ENCODE results near the gene CTSE. TPM values are rescaled to one million over a fixed set of nuclear protein-coding genes. Genes with fewer than 3 reads are reported as not detected.

Gene CTSE
- total and polyA plus RNA-seq, 9 of the 15 experiments (the other 6 are each of a cell fraction or from before 2014, with no cell fraction given) = 0.04 to 0.18 (median 0.09) TPM; not detected in 4

DNA sequence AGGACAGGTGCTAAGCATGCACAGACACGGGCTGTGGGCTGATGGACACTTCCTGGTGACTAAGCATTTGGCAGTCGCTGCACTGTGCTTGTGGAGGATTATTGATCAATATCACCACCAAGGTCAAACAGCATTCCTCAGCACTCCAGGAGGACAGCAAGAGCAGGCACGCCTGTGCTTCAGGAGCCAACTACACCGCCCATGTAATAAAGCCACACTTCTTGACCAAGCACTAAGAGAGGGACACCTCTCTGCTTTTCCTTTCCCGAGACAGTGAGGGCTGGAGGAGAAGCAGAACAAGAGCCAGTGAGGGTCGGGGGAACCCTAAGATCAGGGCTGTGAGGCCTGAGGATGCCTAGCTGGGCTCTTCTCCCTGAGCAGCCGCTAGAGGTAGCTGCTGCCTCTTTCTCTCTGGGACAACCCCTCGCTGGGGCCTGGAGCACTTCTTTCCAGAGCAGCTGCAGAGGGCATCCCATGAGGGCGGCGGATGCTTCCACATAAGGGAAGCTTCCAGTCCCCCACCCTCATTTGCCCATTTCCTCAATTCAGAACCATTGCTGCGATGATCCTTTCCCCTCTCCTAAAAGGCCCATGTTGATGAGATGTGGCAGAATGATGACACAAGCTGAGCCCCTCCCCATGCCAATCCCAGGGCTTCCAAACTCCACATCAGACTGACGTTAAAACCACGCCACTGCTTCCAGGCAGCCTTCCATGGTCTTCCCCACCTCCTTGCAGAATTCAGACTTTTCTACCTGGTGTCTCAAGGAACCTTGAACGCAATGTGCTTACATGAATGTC lies 39.6 kb downstream of the CTSE start (continued):
- TF ChIP-seq, protein P1, sequence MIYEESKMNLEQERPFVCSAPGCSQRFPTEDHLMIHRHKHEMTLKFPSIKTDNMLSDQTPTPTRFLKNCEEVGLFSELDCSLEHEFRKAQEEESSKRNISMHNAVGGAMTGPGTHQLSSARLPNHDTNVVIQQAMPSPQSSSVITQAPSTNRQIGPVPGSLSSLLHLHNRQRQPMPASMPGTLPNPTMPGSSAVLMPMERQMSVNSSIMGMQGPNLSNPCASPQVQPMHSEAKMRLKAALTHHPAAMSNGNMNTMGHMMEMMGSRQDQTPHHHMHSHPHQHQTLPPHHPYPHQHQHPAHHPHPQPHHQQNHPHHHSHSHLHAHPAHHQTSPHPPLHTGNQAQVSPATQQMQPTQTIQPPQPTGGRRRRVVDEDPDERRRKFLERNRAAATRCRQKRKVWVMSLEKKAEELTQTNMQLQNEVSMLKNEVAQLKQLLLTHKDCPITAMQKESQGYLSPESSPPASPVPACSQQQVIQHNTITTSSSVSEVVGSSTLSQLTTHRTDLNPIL (CRISPR knock-in tag; IDR thresholded peaks at IDR 0.05) = no peak
- TF ChIP-seq ILF3 (IDR thresholded peaks at IDR 0.05; ENCODE audit: borderline replicate concordance) (no peak), RB1 (IDR thresholded peaks at IDR 0.05; ENCODE audit: low read depth) (0 out of 2 replicates have a peak, but pooled peaks have one; percentile 19), KLF16 (IDR thresholded peaks at IDR 0.05) (peak; percentile 52), POLR2AphosphoS2 (IDR thresholded peaks at IDR 0.05; ENCODE audit: low read length) (no peak), MTA1 (IDR thresholded peaks at IDR 0.05; ENCODE audit: borderline replicate concordance) (no peak), ZNF3 (CRISPR knock-in tag; IDR thresholded peaks at IDR 0.05) (no peak), ZKSCAN8 (CRISPR knock-in tag; IDR thresholded peaks at IDR 0.05) (no peak), ESRRA (IDR thresholded peaks at IDR 0.05; ENCODE audit: borderline replicate concordance, low read depth) (peak; percentile 78)
- TF ChIP-seq, protein P2, sequence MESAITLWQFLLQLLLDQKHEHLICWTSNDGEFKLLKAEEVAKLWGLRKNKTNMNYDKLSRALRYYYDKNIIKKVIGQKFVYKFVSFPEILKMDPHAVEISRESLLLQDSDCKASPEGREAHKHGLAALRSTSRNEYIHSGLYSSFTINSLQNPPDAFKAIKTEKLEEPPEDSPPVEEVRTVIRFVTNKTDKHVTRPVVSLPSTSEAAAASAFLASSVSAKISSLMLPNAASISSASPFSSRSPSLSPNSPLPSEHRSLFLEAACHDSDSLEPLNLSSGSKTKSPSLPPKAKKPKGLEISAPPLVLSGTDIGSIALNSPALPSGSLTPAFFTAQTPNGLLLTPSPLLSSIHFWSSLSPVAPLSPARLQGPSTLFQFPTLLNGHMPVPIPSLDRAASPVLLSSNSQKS (CRISPR knock-in tag; IDR thresholded peaks at IDR 0.05) = no peak
